GM19372 (cell line): ENCODE results near the gene DNMT1.
A peak's percentile ranks its signal among the peaks of the same experiment; 100 is the strongest.
"Not testable (repeated sequence)": the region's sequence is repeated elsewhere in the genome, so short reads cannot be mapped to it uniquely, and the experiment has no call there.

Experiments
- ATAC-seq: cut with Tn5 transposase; IDR thresholded peaks from one replicate; pipeline ENCODE4 v1.9.1; 2021; ENCODE audit warnings: mild to moderate bottlenecking, low read depth, moderate library complexity; ENCODE audit not compliant: unreplicated experiment

The DNMT1 gene

GRCh38 chr19:10194500-10195198 lies at the start of gene DNMT1:
Gene DNMT1, minus strand, starts transcription at chr19:10194953. Its CDS starts 54 bp downstream, at chr19:10194899.
- ATAC-seq, result peak; percentile 86

- ATAC-seq, result no peak
These were observed 48.9 kb upstream of the DNMT1 start for GRCh38 chr19:10243606-10244005.

- not testable (repeated sequence) for ATAC-seq
These were observed 47.2 kb upstream of the DNMT1 start for GRCh38 chr19:10241826-10242449.

- no peak for ATAC-seq
These were observed 43.5 kb upstream of the DNMT1 start for GRCh38 chr19:10238172-10238783.

- no peak for ATAC-seq
These were observed 42.9 kb upstream of the DNMT1 start for GRCh38 chr19:10237702-10238101.

- ATAC-seq, result not testable (repeated sequence)
These were observed 40.7 kb upstream of the DNMT1 start for GRCh38 chr19:10235409-10235808.

GRCh38 chr19:10235003-10235402 lies 40.2 kb upstream of the DNMT1 start:
- no peak for ATAC-seq

- no peak for ATAC-seq
These were observed 39.2 kb upstream of the DNMT1 start for GRCh38 chr19:10233946-10234345.

GRCh38 chr19:10231612-10232228 lies 37.0 kb upstream of the DNMT1 start:
- ATAC-seq, result no peak

- ATAC-seq, result peak; percentile 49
These were observed 36.3 kb upstream of the DNMT1 start, which contains the start of gene S1PR2 for GRCh38 chr19:10230861-10231611. Gene S1PR2, minus strand, starts transcription at chr19:10231331. Its CDS starts 6,426 bp downstream, at chr19:10224905.

- ATAC-seq, result no peak
These were observed 35.6 kb upstream of the DNMT1 start for GRCh38 chr19:10230173-10230860.

- no peak for ATAC-seq
These were observed 34.2 kb upstream of the DNMT1 start for GRCh38 chr19:10228920-10229319.

GRCh38 chr19:10228393-10228792 lies 33.6 kb upstream of the DNMT1 start:
- ATAC-seq, result no peak

GRCh38 chr19:10227026-10227971 lies 32.5 kb upstream of the DNMT1 start:
- no peak for ATAC-seq

- ATAC-seq, result no peak
These were observed 31.7 kb upstream of the DNMT1 start for GRCh38 chr19:10226376-10227025.

GRCh38 chr19:10226021-10226375 lies 31.2 kb upstream of the DNMT1 start:
- no peak for ATAC-seq

GRCh38 chr19:10224337-10224736 lies 29.6 kb upstream of the DNMT1 start:
- no peak for ATAC-seq

GRCh38 chr19:10223488-10224213 lies 28.9 kb upstream of the DNMT1 start:
- ATAC-seq, result no peak
